NB4 (cell line): ENCODE data around the gene BRD3.

Source experiments
- MYC ChIP-seq: IDR thresholded peaks from 2 replicates; pipeline ENCODE4 v1.6.1; 2011; ENCODE audit warnings: low read depth, low read length
- POLR2A ChIP-seq: IDR thresholded peaks from 2 replicates; pipeline ENCODE4 v1.6.1; 2011; ENCODE audit warnings: mild to moderate bottlenecking; ENCODE audit not compliant: insufficient read length; ENCODE audit errors: extremely low read depth
- TF ChIP-seq, protein P1 (sequence below): IDR thresholded peaks from one replicate; pipeline ENCODE4 v1.5.1; 2012; ENCODE audit warnings: low read depth, low read length
- TF ChIP-seq, protein P2 (sequence below): IDR thresholded peaks from 2 replicates; pipeline ENCODE4 v1.6.1; 2011; ENCODE audit warnings: low read depth, low read length

DNA sequence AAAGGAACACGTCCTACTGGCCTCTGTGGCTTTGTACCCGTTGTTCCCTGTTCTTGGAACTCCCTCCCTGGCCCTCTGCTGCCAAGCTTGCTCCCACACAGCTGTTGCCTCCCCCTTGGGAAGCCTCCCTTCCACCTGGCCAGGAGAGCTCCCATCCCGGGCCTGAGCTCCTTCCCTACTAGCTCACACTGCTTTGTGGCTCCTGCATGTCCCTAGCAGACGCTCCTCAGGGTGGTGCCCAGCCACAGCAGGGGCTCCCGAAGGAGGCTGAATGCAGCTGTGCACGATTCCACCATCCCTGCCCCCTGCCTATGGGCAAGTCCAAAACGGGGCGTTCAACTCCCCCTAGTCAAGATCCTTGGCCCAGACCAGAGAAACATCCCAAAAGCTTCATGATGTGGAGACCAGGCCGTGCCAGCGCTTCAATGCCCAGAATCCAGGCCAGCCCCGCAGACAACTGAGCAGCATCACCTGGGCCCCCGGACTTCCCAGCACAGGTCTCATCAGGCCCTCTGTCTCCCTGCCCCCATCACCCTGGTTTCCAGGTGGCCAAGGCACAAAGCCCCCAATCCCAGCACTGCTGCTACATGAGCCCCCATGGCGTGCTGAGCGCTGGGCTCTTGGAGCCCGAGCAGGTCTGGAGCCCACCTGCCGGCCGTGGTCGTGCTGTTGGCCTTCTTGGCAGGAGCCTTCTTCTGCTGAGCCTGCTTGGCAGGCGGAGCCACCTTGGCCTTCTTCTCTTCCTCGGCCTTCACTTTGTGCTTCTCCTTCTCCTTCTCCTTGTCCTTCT is 28.2 kb downstream of the BRD3 start:
- TF ChIP-seq, protein P1, sequence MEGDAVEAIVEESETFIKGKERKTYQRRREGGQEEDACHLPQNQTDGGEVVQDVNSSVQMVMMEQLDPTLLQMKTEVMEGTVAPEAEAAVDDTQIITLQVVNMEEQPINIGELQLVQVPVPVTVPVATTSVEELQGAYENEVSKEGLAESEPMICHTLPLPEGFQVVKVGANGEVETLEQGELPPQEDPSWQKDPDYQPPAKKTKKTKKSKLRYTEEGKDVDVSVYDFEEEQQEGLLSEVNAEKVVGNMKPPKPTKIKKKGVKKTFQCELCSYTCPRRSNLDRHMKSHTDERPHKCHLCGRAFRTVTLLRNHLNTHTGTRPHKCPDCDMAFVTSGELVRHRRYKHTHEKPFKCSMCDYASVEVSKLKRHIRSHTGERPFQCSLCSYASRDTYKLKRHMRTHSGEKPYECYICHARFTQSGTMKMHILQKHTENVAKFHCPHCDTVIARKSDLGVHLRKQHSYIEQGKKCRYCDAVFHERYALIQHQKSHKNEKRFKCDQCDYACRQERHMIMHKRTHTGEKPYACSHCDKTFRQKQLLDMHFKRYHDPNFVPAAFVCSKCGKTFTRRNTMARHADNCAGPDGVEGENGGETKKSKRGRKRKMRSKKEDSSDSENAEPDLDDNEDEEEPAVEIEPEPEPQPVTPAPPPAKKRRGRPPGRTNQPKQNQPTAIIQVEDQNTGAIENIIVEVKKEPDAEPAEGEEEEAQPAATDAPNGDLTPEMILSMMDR: no peak
- TF ChIP-seq POLR2A: no peak
- TF ChIP-seq, protein P2, sequence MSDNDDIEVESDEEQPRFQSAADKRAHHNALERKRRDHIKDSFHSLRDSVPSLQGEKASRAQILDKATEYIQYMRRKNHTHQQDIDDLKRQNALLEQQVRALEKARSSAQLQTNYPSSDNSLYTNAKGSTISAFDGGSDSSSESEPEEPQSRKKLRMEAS: no peak
- TF ChIP-seq MYC: no peak
